Activated CD4-positive, CD25-positive, alpha-beta regulatory T cell treated with anti-CD3 and anti-CD28 coated beads, Interleukin-2, amount 50 U/mL, for 16 hours (primary cell): ENCODE measurements around the gene NR2E1.

Source experiments
- DNase-seq: peaks from one replicate; pipeline ENCODE4 v3.0.0-alpha.2; 2020; ENCODE audit warnings: low read depth, low spot score

The NR2E1 gene

DNA sequence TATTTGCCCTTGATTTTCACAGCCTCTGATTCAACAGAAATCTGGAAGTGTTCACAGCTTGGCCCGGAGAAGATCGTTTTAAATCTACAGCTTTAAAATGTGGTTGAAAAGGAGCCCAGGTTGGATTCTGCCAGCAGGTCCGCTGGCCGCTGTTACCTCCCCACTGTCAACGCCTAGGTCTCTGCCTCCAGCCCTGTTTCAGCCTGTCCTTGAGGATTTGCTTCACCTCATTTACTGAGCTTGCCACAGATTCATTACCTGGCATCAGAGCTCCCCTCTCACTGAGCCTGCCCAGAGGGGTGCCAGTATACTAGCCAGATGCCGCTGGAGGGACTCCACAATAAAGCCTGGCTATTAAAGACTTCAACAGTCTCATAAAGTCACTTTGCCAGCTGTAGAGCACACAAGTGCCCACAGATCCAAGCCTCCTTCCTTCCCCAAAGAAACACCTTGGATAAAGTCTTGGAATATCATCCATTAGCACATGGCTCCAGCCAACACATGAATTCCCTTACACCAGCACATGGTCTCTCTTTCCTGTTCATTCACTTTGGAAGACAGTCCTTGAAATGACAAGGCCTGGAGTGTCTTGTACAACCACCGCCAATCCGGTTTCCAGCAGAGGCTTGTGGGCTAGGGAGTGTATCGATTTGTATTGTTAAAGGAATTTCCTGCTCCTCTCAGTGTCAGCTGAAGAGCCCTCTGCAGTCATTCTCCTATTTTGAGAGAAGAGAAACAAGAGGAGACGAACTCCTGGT, 9.5 kb upstream of the NR2E1 start:
- no peak for DNase-seq

- no peak for DNase-seq
These were observed 8.9 kb upstream of the NR2E1 start for GRCh38 chr6:108156938-108157233.

GRCh38 chr6:108157234-108157980, 8.4 kb upstream of the NR2E1 start:
- no peak for DNase-seq

GRCh38 chr6:108157981-108158525, 7.8 kb upstream of the NR2E1 start:
- DNase-seq = no peak

- DNase-seq = no peak
These were observed 5.8 kb upstream of the NR2E1 start for GRCh38 chr6:108159981-108160380.

- DNase-seq = no peak
These were observed 4.0 kb upstream of the NR2E1 start for GRCh38 chr6:108161724-108162282.

DNA sequence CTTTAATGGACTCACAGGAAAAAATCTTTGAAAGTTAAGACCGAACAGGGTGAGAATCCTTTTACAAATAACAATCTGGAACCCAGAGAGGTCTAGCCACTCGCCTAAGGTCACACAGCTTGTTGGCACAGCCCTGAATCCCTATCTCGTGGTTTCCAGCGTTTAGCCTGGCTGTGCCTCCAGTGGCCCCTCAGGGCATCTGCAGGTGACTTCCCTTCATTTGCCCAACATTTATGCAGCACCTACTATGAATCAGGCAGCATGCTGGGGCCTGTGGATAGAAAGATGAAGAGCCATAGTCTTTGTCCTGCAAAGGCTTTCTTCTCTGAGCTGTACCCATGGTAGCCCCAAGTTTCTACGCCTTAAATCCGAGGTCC, 2.6 kb upstream of the NR2E1 start:
- no peak for DNase-seq

DNA sequence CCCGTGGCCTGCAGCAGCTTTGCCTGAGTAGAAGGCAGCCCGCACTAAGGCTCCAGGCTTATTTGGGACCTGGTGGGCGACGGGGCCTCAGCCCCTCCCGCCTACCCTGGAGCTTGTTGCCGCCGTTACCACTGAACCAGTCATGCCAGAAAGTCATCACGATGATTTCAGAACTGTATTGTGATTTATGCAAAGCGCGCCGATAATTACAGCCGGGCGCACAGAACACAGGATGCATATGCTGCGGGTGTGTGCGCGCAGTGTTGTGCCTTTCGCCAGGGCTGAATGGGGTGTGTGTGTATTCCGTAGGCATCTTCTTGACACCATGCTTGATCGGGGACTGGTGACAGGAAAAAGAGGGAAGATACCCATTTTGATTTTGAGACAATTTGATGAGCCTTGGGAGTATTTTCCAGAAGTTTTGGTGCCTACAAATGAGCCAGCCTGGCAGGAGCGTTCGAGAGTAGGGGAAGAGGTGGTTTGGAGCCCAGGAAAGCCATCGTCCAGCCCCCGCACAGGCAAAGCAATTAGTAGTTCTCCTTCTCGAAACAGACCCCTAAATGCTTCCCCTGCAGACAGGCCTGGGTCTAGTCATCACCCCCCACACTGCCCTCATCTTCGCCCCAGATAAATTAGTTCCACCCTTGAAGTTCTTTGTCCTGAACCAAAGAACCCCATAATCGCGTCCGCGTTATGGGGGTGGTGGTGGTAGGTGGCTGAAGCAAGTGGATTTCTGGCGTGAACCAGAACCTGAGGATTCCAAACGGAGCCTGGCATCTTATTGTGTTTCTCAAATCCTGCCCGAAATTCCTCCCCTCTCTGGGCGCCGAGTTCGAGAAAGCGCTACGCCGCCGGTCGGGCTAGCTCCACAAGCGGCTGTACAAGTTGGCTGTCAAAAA, 1.9 kb upstream of the NR2E1 start:
- no peak for DNase-seq

DNA sequence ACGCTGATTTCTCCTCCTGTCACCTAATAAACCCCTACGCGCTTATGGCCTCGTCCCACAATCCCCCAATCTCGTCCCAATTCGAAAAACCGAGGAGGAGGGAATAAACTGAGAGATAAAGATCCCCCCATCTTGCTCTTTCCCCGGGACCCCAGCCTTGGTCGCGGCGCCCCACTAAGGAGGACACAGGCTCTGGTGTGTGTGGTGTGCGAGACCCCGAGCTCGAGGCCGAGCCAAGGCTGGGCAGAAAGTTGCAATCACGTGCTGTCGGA, 1.3 kb upstream of the NR2E1 start:
- no peak for DNase-seq

- DNase-seq = no peak
These were observed 761 bp upstream of the NR2E1 start for GRCh38 chr6:108164815-108165706.

- DNase-seq = no peak
These were observed 1.0 kb downstream of the NR2E1 start for GRCh38 chr6:108166664-108167448.

DNA sequence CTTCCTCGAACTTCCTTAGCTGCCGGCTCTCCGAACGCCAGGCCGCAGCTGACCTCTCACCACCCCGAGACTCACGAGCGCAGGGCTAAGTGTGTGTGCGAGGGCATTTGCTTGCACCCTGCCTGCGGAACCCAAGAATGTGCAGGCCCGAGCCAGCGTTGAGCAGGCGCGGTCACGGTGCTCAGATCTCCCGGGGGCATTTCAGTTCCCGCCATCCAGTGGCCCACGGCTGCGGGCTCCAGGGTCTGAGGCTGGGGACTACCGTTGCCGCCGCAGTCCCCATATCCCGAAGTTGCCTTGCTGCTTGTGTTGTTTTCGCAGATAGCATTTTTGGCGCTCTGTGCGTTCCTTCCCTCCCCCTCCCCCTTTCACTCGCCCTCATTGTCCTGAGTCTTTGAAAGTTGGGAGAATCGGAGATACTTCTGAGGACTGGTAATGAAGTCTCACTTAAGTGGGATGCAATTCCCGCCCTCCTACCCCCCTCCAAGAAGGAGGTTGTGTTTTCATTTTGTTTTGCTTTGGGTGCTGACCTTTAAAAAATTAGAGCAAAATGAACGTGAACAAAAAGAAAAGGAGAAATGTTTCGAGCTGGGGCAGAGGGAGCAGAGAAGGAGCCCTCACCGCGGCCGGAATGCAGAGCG, 1.7 kb downstream of the NR2E1 start:
- no peak for DNase-seq

DNA sequence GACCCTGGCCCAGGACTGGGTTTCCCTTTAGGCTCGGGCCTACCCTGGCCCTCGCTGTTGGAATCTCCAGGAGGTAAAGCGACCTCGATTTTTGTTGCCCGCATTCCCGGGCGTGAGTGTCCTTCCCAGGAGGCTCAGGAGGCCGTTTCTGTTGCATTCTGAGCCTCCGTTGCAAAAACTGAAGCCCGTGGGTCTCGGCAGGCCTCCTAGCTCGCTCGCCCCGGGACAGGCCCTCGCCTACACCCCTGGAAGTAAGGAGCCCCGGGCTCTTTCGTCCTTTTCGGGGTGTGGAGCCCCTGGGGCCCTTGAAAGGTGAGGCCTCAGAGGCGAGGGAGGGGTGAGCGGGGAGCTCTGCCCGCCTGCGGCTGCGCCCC, 2.3 kb downstream of the NR2E1 start:
- no peak for DNase-seq

DNA sequence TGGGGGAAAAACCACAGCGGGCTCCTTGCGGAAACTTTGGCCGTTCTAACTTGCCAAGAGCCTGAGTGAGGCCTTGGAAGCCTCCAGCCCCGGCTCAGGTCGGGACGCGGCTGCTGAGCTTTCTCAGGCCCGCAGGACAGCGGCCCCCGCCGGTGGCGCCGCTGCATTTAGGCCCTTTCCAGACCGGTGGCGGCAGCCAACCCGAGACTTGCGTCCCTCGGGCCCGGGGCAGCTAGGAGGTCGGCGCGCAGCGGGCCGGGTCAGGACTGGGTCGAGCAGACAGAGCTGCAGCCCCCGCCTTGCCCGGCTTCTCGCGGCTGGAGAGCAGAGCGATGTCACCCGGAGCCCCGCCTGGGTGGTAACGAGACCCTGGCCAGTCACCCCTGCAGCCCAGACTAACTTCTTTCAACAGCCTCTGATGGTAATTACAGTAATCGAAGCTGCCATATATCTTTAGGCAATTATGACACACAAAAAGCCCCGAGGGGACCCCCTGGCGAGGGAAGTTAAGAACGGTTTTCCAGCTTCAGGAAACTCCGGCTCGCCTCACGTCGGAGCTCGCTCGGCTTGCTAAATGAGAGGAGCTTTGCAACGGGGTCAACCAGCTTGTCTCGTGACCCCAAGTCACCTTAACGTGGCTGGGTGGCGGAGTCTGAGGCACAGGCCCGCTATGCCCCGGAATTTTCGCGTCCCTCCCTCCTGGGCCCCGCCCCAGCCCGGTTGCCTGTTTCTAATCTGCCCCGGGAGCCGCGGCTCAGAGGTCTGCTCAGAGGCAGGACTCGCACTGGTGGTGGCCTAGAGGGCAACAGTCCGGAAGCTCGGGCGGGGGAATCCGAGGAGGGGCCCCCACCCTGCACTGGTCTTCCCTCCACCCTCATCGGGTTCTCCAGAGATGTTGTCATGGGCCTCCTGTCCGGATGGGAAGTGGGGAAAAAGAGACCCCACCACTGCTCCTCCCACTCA, 3.0 kb downstream of the NR2E1 start:
- DNase-seq = no peak

DNA sequence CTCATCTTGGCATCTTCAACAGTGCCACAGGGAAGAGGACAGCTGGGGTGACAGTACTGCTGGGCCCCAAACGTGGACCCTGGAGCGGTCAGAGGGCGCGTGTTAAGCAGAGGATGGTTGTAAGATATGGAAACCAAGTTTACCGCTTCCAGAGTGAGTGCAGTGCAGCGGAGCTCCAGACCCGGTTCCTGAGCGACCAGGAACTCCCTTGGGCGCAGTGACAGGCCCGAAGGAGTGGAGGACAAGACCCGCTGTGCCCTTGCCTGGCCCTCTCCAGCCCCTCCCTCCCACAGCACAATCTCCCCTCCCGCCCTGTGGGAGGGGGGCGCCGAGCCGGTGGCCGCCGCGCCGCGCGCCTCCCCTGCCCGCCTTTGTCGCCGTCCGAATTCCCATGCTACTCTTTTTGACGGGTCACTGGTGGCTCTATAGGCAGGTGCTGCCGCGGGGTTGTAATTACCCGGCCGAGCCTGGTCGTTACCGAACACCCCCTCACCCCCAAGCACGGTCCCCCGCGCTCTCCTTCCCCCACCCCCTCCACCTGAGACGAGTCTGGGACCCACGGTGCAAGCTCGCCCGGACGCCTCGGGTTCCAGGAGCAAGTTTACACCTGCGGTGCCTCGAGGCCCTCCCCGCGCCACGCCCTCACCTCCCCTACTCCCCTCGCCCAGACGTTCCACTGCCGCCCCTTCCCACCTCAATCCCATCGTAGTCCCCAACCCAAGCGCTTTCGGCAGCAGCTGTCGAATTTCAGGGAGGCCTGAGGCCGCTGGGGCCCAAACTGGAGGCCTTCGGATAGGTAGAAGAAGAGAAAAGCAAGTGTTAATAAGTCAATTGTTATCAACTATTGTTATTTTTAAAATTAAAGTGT, 3.9 kb downstream of the NR2E1 start:
- DNase-seq = no peak

DNA sequence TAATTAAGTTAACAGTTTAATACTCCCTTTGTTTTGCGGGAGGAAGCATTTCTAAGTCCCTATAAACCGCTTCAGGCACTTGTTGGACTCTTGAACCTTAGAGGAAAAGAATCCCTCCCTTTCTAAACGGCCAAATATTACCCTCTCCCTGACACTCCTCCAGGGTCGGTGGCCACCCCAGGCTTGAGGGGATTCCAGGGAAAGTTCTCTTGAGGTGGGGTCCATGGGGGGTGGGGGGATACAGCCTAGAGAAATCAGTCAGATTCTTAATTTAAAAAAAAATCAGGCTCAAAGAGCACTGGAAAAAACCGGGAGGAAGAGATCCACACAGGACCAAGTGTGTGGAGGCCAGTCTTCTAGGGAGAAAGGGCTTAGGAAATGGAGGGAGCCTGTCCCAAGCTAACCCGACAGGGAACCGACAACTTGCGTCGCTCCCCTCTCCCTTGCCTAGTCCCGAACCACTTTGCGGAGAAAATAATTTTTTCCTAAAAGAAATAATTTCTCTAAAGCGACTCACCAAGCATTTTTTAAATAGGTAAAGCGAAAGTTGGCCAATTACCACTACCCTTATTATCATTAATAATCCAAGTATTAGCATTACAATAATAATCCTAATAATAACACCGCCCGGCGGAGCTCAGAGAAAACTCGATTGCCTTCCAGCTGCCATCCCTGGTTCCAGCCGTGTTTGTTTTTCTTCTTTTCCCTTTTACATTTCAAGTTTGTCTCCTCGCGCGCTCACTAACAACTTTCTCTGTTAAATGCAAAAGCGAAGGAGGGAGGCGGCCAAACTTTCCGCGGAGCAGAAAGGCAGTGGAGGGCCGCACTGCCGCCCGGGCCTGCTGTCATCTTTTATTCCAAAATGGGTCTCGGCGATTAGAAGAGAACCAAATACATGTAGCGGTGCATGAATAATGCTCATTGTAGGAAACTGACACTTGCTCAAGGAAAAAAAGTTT, 4.8 kb downstream of the NR2E1 start:
- no peak for DNase-seq
